Ectodermal cell (in vitro differentiated cells): ENCODE data around the gene RPL35.

Experiments
- H3K27ac ChIP-seq: 2 replicates; pipeline ENCODE4 v1.7.0; 2013; ENCODE audit warnings: mild to moderate bottlenecking, low read depth, low read length; ENCODE audit not compliant: insufficient read depth, poor library complexity, severe bottlenecking
- H3K27me3 ChIP-seq: 2 replicates; pipeline ENCODE4 v1.7.0; 2013; ENCODE audit warnings: mild to moderate bottlenecking, low read length; ENCODE audit not compliant: insufficient read depth, control insufficient read depth, poor library complexity, severe bottlenecking
- H3K36me3 ChIP-seq: one replicate; pipeline ENCODE4 v1.7.0; 2013; ENCODE audit warnings: low read length; ENCODE audit not compliant: control insufficient read depth, insufficient read depth
- H3K4me1 ChIP-seq: one replicate; pipeline ENCODE4 v1.7.0; 2013; ENCODE audit warnings: low read length; ENCODE audit not compliant: control insufficient read depth, insufficient read depth
- H3K4me3 ChIP-seq: 2 replicates; pipeline ENCODE4 v1.7.0; 2013; ENCODE audit warnings: low read depth, low read length, control low read depth; ENCODE audit not compliant: insufficient read depth
- H3K9me3 ChIP-seq: 2 replicates; pipeline ENCODE4 v1.7.0; 2013; ENCODE audit warnings: mild to moderate bottlenecking, low read length, moderate library complexity; ENCODE audit not compliant: control insufficient read depth
- WGBS, 2 experiments: methylation state at CpG; one replicate each; pipeline ENCODE4 v1.1.7; 2013; ENCODE audit warnings: missing lambda C conversion rate in 2 of 2; 5-methylcytosine and 5-hydroxymethylcytosine counted together

Gene RPL35

GRCh38 chr9:124878021-124878420 is 16.3 kb upstream of the RPL35 start:
- Histone ChIP-seq H3K4me3 (no peak overlapping the region), H3K27me3 (no peaks in the 10 kb centered on the region), H3K9me3 (no peaks in the 10 kb centered on the region), H3K4me1 (peaks cover 7% of the 10 kb centered on the region), H3K36me3 (peaks cover 24% of the 10 kb centered on the region), H3K27ac (no peak overlapping the region)
- WGBS, 2 experiments, result 100% methylated on average over 1 of the region's 1 CpG; no CpG with 5 or more reads in 1 of the 2 experiments

- Histone ChIP-seq H3K4me1 (peaks cover 7% of the 10 kb centered on the region), H3K27ac (no peak overlapping the region), H3K27me3 (no peaks in the 10 kb centered on the region), H3K36me3 (peaks cover 24% of the 10 kb centered on the region), H3K4me3 (no peak overlapping the region), H3K9me3 (no peaks in the 10 kb centered on the region)
- 96% methylated on average over 12 to 14 of the region's 14 CpGs for WGBS, 2 experiments
Observed at GRCh38 chr9:124877021-124877782, 15.4 kb upstream of the RPL35 start.

GRCh38 chr9:124875501-124875900 is 13.7 kb upstream of the RPL35 start:
- H3K9me3 ChIP-seq, result no peaks in the 10 kb centered on the region
- H3K36me3 ChIP-seq, result peaks cover 24% of the 10 kb centered on the region
- 94 to 97% methylated on average over 6 of the region's 6 CpGs for WGBS, 2 experiments
- H3K27me3 ChIP-seq, result no peaks in the 10 kb centered on the region
- H3K4me3 ChIP-seq, result no peak overlapping the region
- peaks cover 12% of the 10 kb centered on the region for H3K4me1 ChIP-seq
- H3K27ac ChIP-seq, result no peak overlapping the region

GRCh38 chr9:124873664-124874063 is 11.9 kb upstream of the RPL35 start:
- peaks cover 24% of the 10 kb centered on the region for H3K36me3 ChIP-seq
- H3K27me3 ChIP-seq, result no peaks in the 10 kb centered on the region

GRCh38 chr9:124871156-124871561 is 9.4 kb upstream of the RPL35 start:
- Histone ChIP-seq H3K27me3 (no peaks in the 10 kb centered on the region), H3K36me3 (peaks cover 19% of the 10 kb centered on the region), H3K27ac (no peak overlapping the region), H3K9me3 (no peaks in the 10 kb centered on the region), H3K4me3 (no peak overlapping the region), H3K4me1 (peaks cover 15% of the 10 kb centered on the region)
- 90 to 91% methylated on average over 11 of the region's 11 CpGs for WGBS, 2 experiments

More at GRCh38 chr9:124873664-124874063, 11.9 kb upstream of the RPL35 start:
- no peaks in the 10 kb centered on the region for H3K9me3 ChIP-seq
- H3K4me1 ChIP-seq, result peaks cover 10% of the 10 kb centered on the region
- no peak overlapping the region for H3K4me3 ChIP-seq
- no peak overlapping the region for H3K27ac ChIP-seq
- 93% methylated on average over 14 of the region's 14 CpGs for WGBS, 2 experiments

- H3K4me1 ChIP-seq, result peaks cover 15% of the 10 kb centered on the region
- H3K4me3 ChIP-seq, result peak overlapping the region; percentile 81
- H3K9me3 ChIP-seq, result no peaks in the 10 kb centered on the region
- no peaks in the 10 kb centered on the region for H3K27me3 ChIP-seq
- H3K36me3 ChIP-seq, result peaks cover 19% of the 10 kb centered on the region
- peak overlapping the region; percentile 18 for H3K27ac ChIP-seq
- 78 to 82% methylated on average over 6 of the region's 6 CpGs for WGBS, 2 experiments
Observed at GRCh38 chr9:124870723-124871122, 9.0 kb upstream of the RPL35 start.

GRCh38 chr9:124869986-124870560 is 8.3 kb upstream of the RPL35 start:
- Histone ChIP-seq H3K27me3 (no peaks in the 10 kb centered on the region), H3K27ac (peak overlapping the region; percentile 18), H3K4me3 (peak overlapping the region; percentile 81), H3K36me3 (peaks cover 14% of the 10 kb centered on the region), H3K9me3 (no peaks in the 10 kb centered on the region), H3K4me1 (peaks cover 15% of the 10 kb centered on the region)
- 25% methylated on average over 12 of the region's 12 CpGs for WGBS, 2 experiments

GRCh38 chr9:124869466-124869985 is 7.8 kb upstream of the RPL35 start:
- no peak overlapping the region for H3K27ac ChIP-seq
- peaks cover 15% of the 10 kb centered on the region for H3K4me1 ChIP-seq
- WGBS, 2 experiments, result 0 to 1% methylated on average over 40 of the region's 41 CpGs
- no peaks in the 10 kb centered on the region for H3K27me3 ChIP-seq
- H3K36me3 ChIP-seq, result peaks cover 8% of the 10 kb centered on the region
- peak overlapping the region; percentile 81 for H3K4me3 ChIP-seq
- no peaks in the 10 kb centered on the region for H3K9me3 ChIP-seq

- WGBS, 2 experiments, result 0% methylated on average over 101 of the region's 101 CpGs
- peak overlapping the region; percentile 86 for H3K27ac ChIP-seq
- H3K4me1 ChIP-seq, result peaks cover 15% of the 10 kb centered on the region
- peaks cover 3% of the 10 kb centered on the region for H3K36me3 ChIP-seq
- no peaks in the 10 kb centered on the region for H3K27me3 ChIP-seq
- H3K4me3 ChIP-seq, result peak overlapping the region; percentile 81
- no peaks in the 10 kb centered on the region for H3K9me3 ChIP-seq
Observed at GRCh38 chr9:124868511-124869465, 7.0 kb upstream of the RPL35 start.
